Measurements from ENCODE around the gene SLC10A3. TPM values are rescaled to one million over a fixed set of nuclear protein-coding genes. Genes with fewer than 3 reads are reported as not detected.
A peak's percentile ranks its signal among the peaks of the same experiment; 100 is the strongest.

Gene SLC10A3
- total and polyA plus RNA-seq, 4 experiments from 2014 or later: 22.5 to 62.3 (median 42.6) TPM

- no peak for DNase-seq
- H3K27me3 Mint-ChIP-seq: no peaks in the 10 kb centered on the region
- no peak overlapping the region for H3K27ac ChIP-seq (ENCODE audit: low read depth, low read length)
- no peaks in the 10 kb centered on the region for H3K36me3 ChIP-seq (ENCODE audit: insufficient read depth, low read length)
- peak overlapping the region in 1 of 7 donors; percentile 27 for H3K27ac Mint-ChIP-seq
- ChIA-PET CTCF (ENCODE audit: partially characterized antibody) (interaction anchor here (3.4 kb wide), 1 partner anchor 43 kb away, joined by 10 read pairs; no protein-coding TSS in a partner anchor), POLR2A (ENCODE audit: partially characterized antibody) (interaction anchor here (1.0 to 8.9 kb wide), 7 partner anchors 26 to 690 kb away, joined by 3 to 111 read pairs (median 7); partner anchors contain the start of genes FAM3A, IDH3G, PLXNA3 and RPL10)
- no peaks in the 10 kb centered on the region for H3K27me3 ChIP-seq (ENCODE audit: insufficient read depth, low read length)
- H3K9me3 Mint-ChIP-seq: no peaks in the 10 kb centered on the region
- H3K4me1 ChIP-seq (ENCODE audit: insufficient read depth, low read length): peaks cover 45% of the 10 kb centered on the region
- H3K4me3 ChIP-seq (ENCODE audit: low read length in 2 of 2): no peak overlapping the region
- H3K4me3 Mint-ChIP-seq: peak overlapping the region in 5 of 8 donors; percentile 12 to 73 (median 50)
- H3K4me1 Mint-ChIP-seq: peaks cover 2 to 42% (median 11%) of the 10 kb centered on the region in 4 donors
- H3K36me3 Mint-ChIP-seq: peaks cover 0 to 7% of the 10 kb centered on the region in 2 donors
- no peaks in the 10 kb centered on the region for H3K9me3 ChIP-seq (ENCODE audit: control insufficient read depth in 1 of 2, low read length in 2 of 2)
- intact Hi-C loops (cut with micrococcal nuclease): no loop called here
Observed at GRCh38 chrX:154484255-154485149, 5.9 kb downstream of the SLC10A3 start.

- Mint-ChIP-seq H3K9me3 (no peaks in the 10 kb centered on the region), H3K27me3 (no peaks in the 10 kb centered on the region), H3K36me3 (peaks cover 0 to 5% of the 10 kb centered on the region in 2 donors), H3K4me1 (peaks cover 4 to 35% (median 12%) of the 10 kb centered on the region in 4 donors), H3K4me3 (peak overlapping the region in 2 of 8 donors; percentile 9 to 48), H3K27ac (peak overlapping the region in 1 of 7 donors; percentile 6)
- no peak overlapping the region for H3K27ac ChIP-seq (ENCODE audit: low read depth, low read length)
- H3K27me3 ChIP-seq (ENCODE audit: insufficient read depth, low read length): no peaks in the 10 kb centered on the region
- H3K36me3 ChIP-seq (ENCODE audit: insufficient read depth, low read length): no peaks in the 10 kb centered on the region
- H3K4me3 ChIP-seq (ENCODE audit: low read length in 2 of 2): no peak overlapping the region
- peaks cover 39% of the 10 kb centered on the region for H3K4me1 ChIP-seq (ENCODE audit: insufficient read depth, low read length)
- no peaks in the 10 kb centered on the region for H3K9me3 ChIP-seq (ENCODE audit: control insufficient read depth in 1 of 2, low read length in 2 of 2)
- ChIA-PET CTCF (ENCODE audit: partially characterized antibody) (no interaction called here), POLR2A (ENCODE audit: partially characterized antibody) (interaction anchor here (1.0 to 8.9 kb wide), 4 partner anchors 25 to 689 kb away, joined by 3 to 111 read pairs (median 20); partner anchors contain the start of genes IDH3G, PLXNA3, RPL10 and SSR4)
- intact Hi-C loops (cut with micrococcal nuclease): no loop called here
- DNase-seq: no peak
Observed at GRCh38 chrX:154483325-154483724, 7.1 kb downstream of the SLC10A3 start.

- ChIA-PET CTCF (ENCODE audit: partially characterized antibody) (no interaction called here), POLR2A (ENCODE audit: partially characterized antibody) (interaction anchor here (1.5 to 8.9 kb wide), 2 partner anchors 43 to 84 kb away, joined by 3 to 111 read pairs; partner anchors contain the start of gene RPL10)
- H3K4me1 ChIP-seq (ENCODE audit: insufficient read depth, low read length): peaks cover 39% of the 10 kb centered on the region
Observed at GRCh38 chrX:154482786-154483185, 7.6 kb downstream of the SLC10A3 start.

GRCh38 chrX:154481911-154482601 is 8.4 kb downstream of the SLC10A3 start:
- H3K36me3 ChIP-seq (ENCODE audit: insufficient read depth, low read length): no peaks in the 10 kb centered on the region
- H3K27me3 Mint-ChIP-seq: no peaks in the 10 kb centered on the region
- no peak overlapping the region for H3K27ac ChIP-seq (ENCODE audit: low read depth, low read length)
- H3K4me1 Mint-ChIP-seq: peaks cover 5 to 28% (median 11%) of the 10 kb centered on the region in 4 donors
- ChIA-PET CTCF (ENCODE audit: partially characterized antibody) (interaction anchor here (1.2 kb wide), 1 partner anchor 45 kb away, joined by 3 read pairs; no protein-coding TSS in a partner anchor), POLR2A (ENCODE audit: partially characterized antibody) (interaction anchor here (1.5 to 1.6 kb wide), 2 partner anchors 35 to 42 kb away, joined by 3 to 5 read pairs; partner anchors contain the start of gene FAM3A)
- no peak overlapping the region for H3K4me3 ChIP-seq (ENCODE audit: low read length in 2 of 2)
- DNase-seq: no peak
- peak overlapping the region in 1 of 8 donors; percentile 24 for H3K4me3 Mint-ChIP-seq
- H3K4me1 ChIP-seq (ENCODE audit: insufficient read depth, low read length): peaks cover 40% of the 10 kb centered on the region
- H3K9me3 ChIP-seq (ENCODE audit: control insufficient read depth in 1 of 2, low read length in 2 of 2): no peaks in the 10 kb centered on the region
- H3K27me3 ChIP-seq (ENCODE audit: insufficient read depth, low read length): no peaks in the 10 kb centered on the region
- H3K27ac Mint-ChIP-seq: peak overlapping the region in 2 of 7 donors; percentile 15 to 89
- H3K9me3 Mint-ChIP-seq: no peaks in the 10 kb centered on the region
- H3K36me3 Mint-ChIP-seq: peaks cover 0 to 4% of the 10 kb centered on the region in 2 donors
- intact Hi-C loops (cut with micrococcal nuclease): no loop called here

More at GRCh38 chrX:154482786-154483185, 7.6 kb downstream of the SLC10A3 start:
- intact Hi-C loops (cut with micrococcal nuclease): no loop called here
- no peaks in the 10 kb centered on the region for H3K27me3 ChIP-seq (ENCODE audit: insufficient read depth, low read length)
- H3K4me3 ChIP-seq (ENCODE audit: low read length in 2 of 2): no peak overlapping the region
- no peak overlapping the region for H3K4me3 Mint-ChIP-seq
- H3K9me3 Mint-ChIP-seq: no peaks in the 10 kb centered on the region
- H3K27me3 Mint-ChIP-seq: no peaks in the 10 kb centered on the region
- no peak overlapping the region for H3K27ac ChIP-seq (ENCODE audit: low read depth, low read length)
- no peak for DNase-seq
- peaks cover 5 to 30% (median 8%) of the 10 kb centered on the region in 4 donors for H3K4me1 Mint-ChIP-seq
- H3K36me3 ChIP-seq (ENCODE audit: insufficient read depth, low read length): no peaks in the 10 kb centered on the region
- H3K36me3 Mint-ChIP-seq: peaks cover 0 to 5% of the 10 kb centered on the region in 2 donors
- no peaks in the 10 kb centered on the region for H3K9me3 ChIP-seq (ENCODE audit: control insufficient read depth in 1 of 2, low read length in 2 of 2)
- peak overlapping the region in 1 of 7 donors; percentile 89 for H3K27ac Mint-ChIP-seq

- Mint-ChIP-seq H3K27ac (peak overlapping the region in 1 of 7 donors; percentile 65), H3K9me3 (no peaks in the 10 kb centered on the region), H3K4me1 (peaks cover 5 to 31% (median 10%) of the 10 kb centered on the region in 4 donors), H3K36me3 (peaks cover 0 to 2% of the 10 kb centered on the region in 2 donors), H3K4me3 (no peak overlapping the region), H3K27me3 (no peaks in the 10 kb centered on the region)
- intact Hi-C loops (cut with micrococcal nuclease): no loop called here
- CTCF ChIA-PET (ENCODE audit: partially characterized antibody): interaction anchor here (1.2 kb wide), 1 partner anchor 46 kb away, joined by 3 read pairs; no protein-coding TSS in a partner anchor
- POLR2A ChIA-PET (ENCODE audit: partially characterized antibody): interaction anchor here (1.5 to 2.3 kb wide), 3 partner anchors 9 to 41 kb away, joined by 3 to 20 read pairs (median 5); partner anchors contain the start of genes FAM3A and SLC10A3
- Histone ChIP-seq H3K36me3 (ENCODE audit: insufficient read depth, low read length) (no peaks in the 10 kb centered on the region), H3K9me3 (ENCODE audit: control insufficient read depth in 1 of 2, low read length in 2 of 2) (no peaks in the 10 kb centered on the region), H3K27ac (ENCODE audit: low read depth, low read length) (no peak overlapping the region), H3K4me1 (ENCODE audit: insufficient read depth, low read length) (peaks cover 38% of the 10 kb centered on the region), H3K27me3 (ENCODE audit: insufficient read depth, low read length) (no peaks in the 10 kb centered on the region), H3K4me3 (ENCODE audit: low read length in 2 of 2) (no peak overlapping the region)
- DNase-seq: no peak
Observed at GRCh38 chrX:154481195-154481594, 9.2 kb downstream of the SLC10A3 start.

GRCh38 chrX:154478728-154479622 is 11.5 kb downstream of the SLC10A3 start, which contains the start of gene LAGE3:
Gene LAGE3 (minus strand): TSS chrX:154479281. CDS start chrX:154478915, 366 bp downstream.
- ChIA-PET POLR2A (ENCODE audit: partially characterized antibody) (interaction anchor here (0.9 to 3.9 kb wide), 10 partner anchors 11 to 68 kb away, joined by 3 to 29 read pairs (median 4); partner anchors contain the start of genes ATP6AP1, PLXNA3 and SLC10A3), CTCF (ENCODE audit: partially characterized antibody) (interaction anchor here (1.3 kb wide), 1 partner anchor 47 kb away, joined by 3 read pairs; no protein-coding TSS in a partner anchor)
- H3K9me3 ChIP-seq (ENCODE audit: control insufficient read depth in 1 of 2, low read length in 2 of 2): no peaks in the 10 kb centered on the region
- peak within 1 kb of the TSS in 1 of 2 donors; percentile 55 for H3K4me3 ChIP-seq (ENCODE audit: low read length in 2 of 2)
- H3K27me3 ChIP-seq (ENCODE audit: insufficient read depth, low read length): no peaks in the 10 kb centered on the region
- peaks cover 5 to 19% (median 10%) of the 10 kb centered on the region in 4 donors for H3K4me1 Mint-ChIP-seq
- H3K36me3 ChIP-seq (ENCODE audit: insufficient read depth, low read length): no peaks in the 10 kb centered on the region
- peaks cover 21% of the 10 kb centered on the region for H3K4me1 ChIP-seq (ENCODE audit: insufficient read depth, low read length)
- no peaks in the 10 kb centered on the region for H3K27me3 Mint-ChIP-seq
- intact Hi-C loops (cut with micrococcal nuclease): loop anchor here (1.0 to 10.0 kb wide), 5 partner anchors 11 to 64 kb away; partner anchors contain the start of genes FAM3A, FAM50A, SLC10A3 and TAFAZZIN
- no peaks in the 10 kb centered on the region for H3K9me3 Mint-ChIP-seq
- peak within 1 kb of the TSS; percentile 87 to 97 (median 91) for H3K27ac Mint-ChIP-seq
- DNase-seq: peak; percentile 89 to 96 (median 94)
- peak within 1 kb of the TSS; percentile 76 for H3K27ac ChIP-seq (ENCODE audit: low read depth, low read length)
- peaks cover 0 to 2% of the 10 kb centered on the region in 2 donors for H3K36me3 Mint-ChIP-seq
- peak within 1 kb of the TSS; percentile 78 to 87 (median 83) for H3K4me3 Mint-ChIP-seq
